ENCODE measurements around the gene SCN9A.
"Not testable (repeated sequence)": the region's sequence is repeated elsewhere in the genome, so short reads cannot be mapped to it uniquely, and the experiment has no call there.

SCN9A gene

GRCh38 chr2:166375736-166376487 lies at the start of gene SCN9A:
SCN9A (minus strand) TSS chr2:166375944; CDS start chr2:166311756, 64,188 bp downstream.
- DNase-seq (ENCODE audit: low read depth in 2 of 3, low spot score in 2 of 3): no peak

GRCh38 chr2:166424841-166425240 lies 49.1 kb upstream of the SCN9A start:
- DNase-seq (ENCODE audit: low read depth in 2 of 3, low spot score in 2 of 3): no peak

- DNase-seq (ENCODE audit: low read depth in 2 of 3, low spot score in 2 of 3): no peak
Observed at GRCh38 chr2:166419616-166419934, 43.8 kb upstream of the SCN9A start.

- no peak for DNase-seq (ENCODE audit: low read depth in 2 of 3, low spot score in 2 of 3)
Observed at GRCh38 chr2:166418853-166419615, 43.3 kb upstream of the SCN9A start.

GRCh38 chr2:166417669-166418068 lies 41.9 kb upstream of the SCN9A start:
- DNase-seq (ENCODE audit: low read depth in 2 of 3, low spot score in 2 of 3): no peak

GRCh38 chr2:166413255-166413654 lies 37.5 kb upstream of the SCN9A start:
- DNase-seq (ENCODE audit: low read depth in 2 of 3, low spot score in 2 of 3): no peak

- no peak for DNase-seq (ENCODE audit: low read depth in 2 of 3, low spot score in 2 of 3)
Observed at GRCh38 chr2:166411473-166412230, 35.9 kb upstream of the SCN9A start.

- DNase-seq (ENCODE audit: low read depth in 2 of 3, low spot score in 2 of 3): no peak
Observed at GRCh38 chr2:166410828-166411472, 35.2 kb upstream of the SCN9A start.

- not testable (repeated sequence) for DNase-seq (ENCODE audit: low read depth in 2 of 3, low spot score in 2 of 3)
Observed at GRCh38 chr2:166407746-166408145, 32.0 kb upstream of the SCN9A start.

GRCh38 chr2:166406374-166406773 lies 30.6 kb upstream of the SCN9A start:
- no peak for DNase-seq (ENCODE audit: low read depth in 2 of 3, low spot score in 2 of 3)

- no peak for DNase-seq (ENCODE audit: low read depth in 2 of 3, low spot score in 2 of 3)
Observed at GRCh38 chr2:166405569-166405926, 29.8 kb upstream of the SCN9A start.

GRCh38 chr2:166404831-166405568 lies 29.3 kb upstream of the SCN9A start:
- DNase-seq (ENCODE audit: low read depth in 2 of 3, low spot score in 2 of 3): no peak

- DNase-seq (ENCODE audit: low read depth in 2 of 3, low spot score in 2 of 3): no peak
Observed at GRCh38 chr2:166394245-166394644, 18.5 kb upstream of the SCN9A start.

- DNase-seq (ENCODE audit: low read depth in 2 of 3, low spot score in 2 of 3): no peak
Observed at GRCh38 chr2:166393008-166393407, 17.3 kb upstream of the SCN9A start.

- DNase-seq (ENCODE audit: low read depth in 2 of 3, low spot score in 2 of 3): no peak
Observed at GRCh38 chr2:166388481-166389070, 12.8 kb upstream of the SCN9A start.

- DNase-seq (ENCODE audit: low read depth in 2 of 3, low spot score in 2 of 3): no peak
Observed at GRCh38 chr2:166385313-166385712, 9.6 kb upstream of the SCN9A start.

- no peak for DNase-seq (ENCODE audit: low read depth in 2 of 3, low spot score in 2 of 3)
Observed at GRCh38 chr2:166384774-166385173, 9.0 kb upstream of the SCN9A start.

GRCh38 chr2:166382448-166382847 lies 6.7 kb upstream of the SCN9A start:
- DNase-seq (ENCODE audit: low read depth in 2 of 3, low spot score in 2 of 3): no peak

- DNase-seq (ENCODE audit: low read depth in 2 of 3, low spot score in 2 of 3): no peak
Observed at GRCh38 chr2:166380615-166381014, 4.9 kb upstream of the SCN9A start.

- DNase-seq (ENCODE audit: low read depth in 2 of 3, low spot score in 2 of 3): no peak
Observed at GRCh38 chr2:166376873-166377272, 1.1 kb upstream of the SCN9A start.

GRCh38 chr2:166376488-166376828 lies 714 bp upstream of the SCN9A start:
- DNase-seq (ENCODE audit: low read depth in 2 of 3, low spot score in 2 of 3): no peak
